ENCODE results near the gene CDK16.

- TF ChIP-seq CTCF (optimal IDR thresholded peaks at IDR 0.05 in 1 of 3, IDR thresholded peaks at IDR 0.05 in 1 of 3, conservative IDR thresholded peaks at IDR 0.05 in 1 of 3; ENCODE audit: extremely low read depth in 1 of 3, insufficient read depth in 2 of 3, low read length in 3 of 3) (no peak), EZH2 (IDR thresholded peaks at IDR 0.05; ENCODE audit: low read length) (no peak)
Measured at GRCh38 chrX:47174846-47175587, 43.5 kb upstream of the CDK16 start.

Data from keratinocyte (primary cell).